IMR-90 (cell line): ENCODE data around the gene ARID4B. TPM values are rescaled to one million over a fixed set of nuclear protein-coding genes. Genes with fewer than 3 reads are reported as not detected.

Source experiments
- ATAC-seq: fragments of 200-7000 bp; cut with Tn5 transposase; 2 replicates; pipeline ENCODE4 v1.9.1; 2020; ENCODE audit warnings: low read depth, mild to moderate bottlenecking, moderate library complexity
- BruUV-seq: library from RNA; stranded (reverse); fragments of 400-500 nt; replicated peaks from 2 replicates; lab custom pipeline; 2021; lab: Mats Ljungman, UMichigan
- CTCF ChIA-PET: fragments of 300-600 bp; formaldehyde crosslinking; extraction: SDS; loops from one replicate; lab custom pipeline; 2021; ENCODE audit warnings: antibody characterized with exemption; lab: Yijun Ruan, JAX
- POLR2A ChIA-PET: fragments of 300-600 bp; sonication (Branson Sonifier 250); formaldehyde crosslinking; loops from one replicate; lab custom pipeline; 2022; ENCODE audit warnings: antibody characterized with exemption; ENCODE audit not compliant: unreplicated experiment; lab: Charles Lee
- DNase-seq: peaks from one replicate; pipeline ENCODE4 v3.0.0; 2013
- H2AFZ ChIP-seq: replicated peaks from 2 replicates; pipeline ENCODE3; 2013; ENCODE audit warnings: low read length, mild to moderate bottlenecking; ENCODE audit not compliant: poor library complexity
- H2AK5ac ChIP-seq: 2 replicates; pipeline ENCODE4 v1.6.1; 2013; ENCODE audit warnings: low read depth, low read length, inconsistent platforms
- H2AK9ac ChIP-seq: replicated peaks from 2 replicates; pipeline ENCODE3; 2013; ENCODE audit warnings: mild to moderate bottlenecking, low read depth, low read length, moderate library complexity; ENCODE audit not compliant: poor library complexity
- H2BK120ac ChIP-seq: 2 replicates; pipeline ENCODE4 v1.6.1; 2013; ENCODE audit warnings: low read depth, low read length, inconsistent platforms
- H2BK15ac ChIP-seq: 3 replicates; pipeline ENCODE4 v1.6.1; 2013; ENCODE audit warnings: low read depth, low read length, inconsistent platforms
- H2BK20ac ChIP-seq: 2 replicates; pipeline ENCODE4 v1.6.1; 2013; ENCODE audit warnings: low read depth, mild to moderate bottlenecking, inconsistent platforms, low read length, moderate library complexity
- H2BK5ac ChIP-seq: 2 replicates; pipeline ENCODE4 v1.6.1; 2013; ENCODE audit warnings: mild to moderate bottlenecking, low read depth, low read length, inconsistent platforms; ENCODE audit not compliant: poor library complexity, severe bottlenecking
- H3K14ac ChIP-seq: replicated peaks from 2 replicates; pipeline ENCODE4 v1.6.1; 2013; ENCODE audit warnings: low read depth, low read length, inconsistent platforms
- H3K18ac ChIP-seq: 2 replicates; pipeline ENCODE4 v1.6.1; 2013; ENCODE audit warnings: low read depth, low read length, control low read depth
- H3K23ac ChIP-seq: 2 replicates; pipeline ENCODE4 v1.6.1; 2013; ENCODE audit warnings: low read depth, low read length, inconsistent platforms
- H3K27ac ChIP-seq: 2 replicates; pipeline ENCODE4 v1.5.1; 2013; ENCODE audit warnings: mild to moderate bottlenecking, control low read depth, low read length; ENCODE audit not compliant: insufficient read depth
- H3K27me3 ChIP-seq: 2 replicates; pipeline ENCODE4 v1.6.1; 2013; ENCODE audit warnings: low read length; ENCODE audit not compliant: control insufficient read depth, insufficient read depth
- H3K36me3 ChIP-seq: 2 replicates; pipeline ENCODE4 v1.6.1; 2013; ENCODE audit warnings: low read length, mixed read lengths; ENCODE audit not compliant: control insufficient read depth, insufficient read depth
- H3K4ac ChIP-seq: 2 replicates; pipeline ENCODE4 v1.6.1; 2013; ENCODE audit warnings: low read depth, low read length, inconsistent platforms
- H3K4me1 ChIP-seq: 2 replicates; pipeline ENCODE4 v1.6.1; 2013; ENCODE audit warnings: low read length, mixed read lengths; ENCODE audit not compliant: control insufficient read depth, insufficient read depth
- H3K4me2 ChIP-seq: 2 replicates; pipeline ENCODE4 v1.6.1; 2013; ENCODE audit warnings: low read depth, mild to moderate bottlenecking, control low read depth, low read length, moderate library complexity
- H3K4me3 ChIP-seq: 2 replicates; pipeline ENCODE4 v1.5.1; 2013; ENCODE audit warnings: low read depth, mild to moderate bottlenecking, control low read depth, low read length, moderate library complexity; ENCODE audit not compliant: insufficient read depth
- H3K56ac ChIP-seq: 2 replicates; pipeline ENCODE4 v1.6.1; 2013; ENCODE audit warnings: low read length, inconsistent platforms; ENCODE audit not compliant: insufficient read depth; ENCODE audit errors: extremely low read depth
- H3K79me1 ChIP-seq, 2 experiments: 2 replicates each; pipeline ENCODE4 v1.6.1; 2013; ENCODE audit warnings: low read length in 2 of 2, inconsistent platforms in 1 of 2, low read depth in 1 of 2
- H3K9ac ChIP-seq: 2 replicates; pipeline ENCODE4 v1.6.1; 2013; ENCODE audit warnings: low read depth, low read length, control low read depth
- H3K9me1 ChIP-seq: 2 replicates; pipeline ENCODE4 v1.6.1; 2013; ENCODE audit warnings: low read length, inconsistent platforms; ENCODE audit not compliant: insufficient read depth
- H3K9me3 ChIP-seq: 2 replicates; pipeline ENCODE4 v1.6.1; 2013; ENCODE audit warnings: low read length; ENCODE audit not compliant: control insufficient read depth, insufficient read depth
- H4K20me1 ChIP-seq: 2 replicates; pipeline ENCODE4 v1.6.1; 2013; ENCODE audit warnings: low read length, inconsistent platforms; ENCODE audit not compliant: insufficient read depth
- H4K5ac ChIP-seq: 2 replicates; pipeline ENCODE4 v1.6.1; 2013; ENCODE audit warnings: mild to moderate bottlenecking, low read depth, low read length, control low read depth
- H4K8ac ChIP-seq, 2 experiments: 2 replicates each; pipeline ENCODE4 v1.6.1; 2013; ENCODE audit warnings: low read depth in 2 of 2, low read length in 2 of 2, control low read depth in 1 of 2, inconsistent platforms in 1 of 2
- H4K91ac ChIP-seq: 2 replicates; pipeline ENCODE4 v1.6.1; 2013; ENCODE audit warnings: low read depth, low read length, inconsistent platforms; ENCODE audit not compliant: insufficient read depth
- BHLHE40 ChIP-seq: fragments of 150-350 bp; IDR thresholded peaks from 2 replicates; pipeline ENCODE4 v1.6.1; 2016; ENCODE audit warnings: mild to moderate bottlenecking, low read depth, low read length
- CEBPB ChIP-seq: IDR thresholded peaks from 2 replicates; pipeline ENCODE4 v1.6.1; 2012; ENCODE audit warnings: low read depth, low read length, improper control_type of control experiment
- CHD1 ChIP-seq: IDR thresholded peaks from 2 replicates; pipeline ENCODE4 v1.6.1; 2012; ENCODE audit warnings: low read depth, low read length, improper control_type of control experiment
- ELK1 ChIP-seq: fragments of 150-350 bp; IDR thresholded peaks from 2 replicates; pipeline ENCODE4 v1.6.1; 2016; ENCODE audit warnings: low read depth, mild to moderate bottlenecking, low read length, moderate library complexity, borderline replicate concordance
- FOS ChIP-seq: fragments of 150-350 bp; IDR thresholded peaks from 2 replicates; pipeline ENCODE4 v1.6.1; 2016; ENCODE audit warnings: low read depth, low read length
- MAFK ChIP-seq: IDR thresholded peaks from 2 replicates; pipeline ENCODE4 v1.6.1; 2012; ENCODE audit warnings: low read depth, low read length, improper control_type of control experiment
- MAZ ChIP-seq: IDR thresholded peaks from 2 replicates; pipeline ENCODE4 v1.6.1; 2012; ENCODE audit warnings: low read depth, mild to moderate bottlenecking, low read length, improper control_type of control experiment, moderate library complexity, borderline replicate concordance
- MXI1 ChIP-seq: IDR thresholded peaks from 2 replicates; pipeline ENCODE4 v1.6.1; 2012; ENCODE audit warnings: low read depth, mild to moderate bottlenecking, low read length, moderate library complexity, borderline replicate concordance
- POLR2A ChIP-seq: IDR thresholded peaks from 2 replicates; pipeline ENCODE4 v1.6.1; 2012; ENCODE audit warnings: mild to moderate bottlenecking, low read depth, low read length
- RAD21 ChIP-seq: IDR thresholded peaks from 2 replicates; pipeline ENCODE4 v1.6.1; 2012; ENCODE audit warnings: low read length, improper control_type of control experiment
- RFX5 ChIP-seq: IDR thresholded peaks from 2 replicates; pipeline ENCODE4 v1.8.0; 2012; ENCODE audit warnings: low read depth, mild to moderate bottlenecking, low read length, moderate library complexity
- SMC3 ChIP-seq: fragments of 150-350 bp; IDR thresholded peaks from 2 replicates; pipeline ENCODE4 v1.6.1; 2016; ENCODE audit warnings: low read depth, mild to moderate bottlenecking, antibody characterized with exemption, low read length, moderate library complexity
- USF2 ChIP-seq: fragments of 150-350 bp; IDR thresholded peaks from 2 replicates; pipeline ENCODE4 v1.6.1; 2017; ENCODE audit warnings: mild to moderate bottlenecking, antibody characterized with exemption, low read length, low read depth
- WGBS, 2 experiments: methylation state at CpG; one replicate each; pipeline versions ENCODE4 v1.1.5 to v1.1.7; 2013; ENCODE audit warnings: missing lambda C conversion rate in 2 of 2; ENCODE audit not compliant: insufficient read length in 1 of 2; ENCODE audit errors: extremely low coverage in 2 of 2; 5-methylcytosine and 5-hydroxymethylcytosine counted together
- dilution Hi-C: fragments of 300-500 bp; cut with HindIII; formaldehyde crosslinking; loops from one replicate; pipeline ENCODE4 v1.14.3; 2018; ENCODE audit warnings: low sequenced_read_pairs; ENCODE audit not compliant: unreplicated experiment
- in situ Hi-C: fragments of 300-500 bp; cut with MboI; formaldehyde crosslinking; loops from 3 replicates; pipeline ENCODE4 v1.14.3; 2019; ENCODE audit warnings: low sequenced_read_pairs, inconsistent platforms, mixed read lengths
- intact Hi-C: fragments of 100-400 bp; cut with micrococcal nuclease; formaldehyde crosslinking; loops from 2 replicates; pipeline ENCODE4 v1.10.0; 2022
- polyA plus RNA-seq, 3 experiments: library from polyadenylated mRNA; depleted of rRNA; stranded (reverse); fragments of >200 nt; gene quantifications; 2 replicates each; pipeline ENCODE4 v1.2.3, GENCODE V29; 2012; ENCODE audit warnings: low replicate concordance in 1 of 3
- total RNA-seq: library from RNA; depleted of rRNA; stranded (reverse); fragments of >200 nt; gene quantifications from 2 replicates; pipeline ENCODE4 v1.2.3, GENCODE V29; 2012
- TF ChIP-seq, protein P1 (sequence below): conservative IDR thresholded peaks from 2 replicates; pipeline ENCODE4 v1.5.1; 2012; ENCODE audit warnings: mild to moderate bottlenecking, low read depth, low read length, improper control_type of control experiment

The ARID4B gene
- total and polyA plus RNA-seq, 2 of the 4 experiments (the other 2 are of a cell fraction) = 8.5 to 16.0 TPM

GRCh38 chr1:235181561-235182245 is 146.3 kb downstream of the ARID4B start:
- H3K9me3 ChIP-seq = no peaks in the 10 kb centered on the region
- BruUV-seq = no TSS peak
- CTCF ChIA-PET = interaction anchor here (1.2 kb wide), 1 partner anchor 11 kb away, joined by 3 read pairs; no protein-coding TSS in a partner anchor
- no peak for DNase-seq
- H3K23ac ChIP-seq = no peak overlapping the region
- H4K5ac ChIP-seq = no peak overlapping the region
- H3K56ac ChIP-seq = no peak overlapping the region
- no peak overlapping the region for H2AK9ac ChIP-seq
- H3K4ac ChIP-seq = no peak overlapping the region
- H3K9ac ChIP-seq = no peak overlapping the region
- no peak overlapping the region for H4K8ac ChIP-seq
- H3K36me3 ChIP-seq = peaks cover 15% of the 10 kb centered on the region
- in situ Hi-C loops (no loop called here), dilution Hi-C loops (no loop called here), intact Hi-C loops (no loop called here)
- H2BK15ac ChIP-seq = no peak overlapping the region
- no peak overlapping the region for H2BK120ac ChIP-seq
- peaks cover 11 to 13% of the 10 kb centered on the region in 2 experiments; a peak in 2 of 4 replicates for H3K79me1 ChIP-seq
- no peak overlapping the region for H4K91ac ChIP-seq
- no peak for ATAC-seq
- no peak overlapping the region for H2BK20ac ChIP-seq
- POLR2A ChIA-PET = no interaction called here
- H3K27ac ChIP-seq = no peak overlapping the region
- no peak overlapping the region for H3K18ac ChIP-seq
- no peak for TF ChIP-seq RFX5
- no peak for TF ChIP-seq CHD1
- no peak for TF ChIP-seq ELK1
- no peak for TF ChIP-seq RAD21
- no peak for TF ChIP-seq USF2
- no peak for TF ChIP-seq BHLHE40
- TF ChIP-seq SMC3 = no peak
- TF ChIP-seq MXI1 = no peak
- TF ChIP-seq CEBPB = no peak
- no peak for TF ChIP-seq POLR2A
- TF ChIP-seq, protein P1, sequence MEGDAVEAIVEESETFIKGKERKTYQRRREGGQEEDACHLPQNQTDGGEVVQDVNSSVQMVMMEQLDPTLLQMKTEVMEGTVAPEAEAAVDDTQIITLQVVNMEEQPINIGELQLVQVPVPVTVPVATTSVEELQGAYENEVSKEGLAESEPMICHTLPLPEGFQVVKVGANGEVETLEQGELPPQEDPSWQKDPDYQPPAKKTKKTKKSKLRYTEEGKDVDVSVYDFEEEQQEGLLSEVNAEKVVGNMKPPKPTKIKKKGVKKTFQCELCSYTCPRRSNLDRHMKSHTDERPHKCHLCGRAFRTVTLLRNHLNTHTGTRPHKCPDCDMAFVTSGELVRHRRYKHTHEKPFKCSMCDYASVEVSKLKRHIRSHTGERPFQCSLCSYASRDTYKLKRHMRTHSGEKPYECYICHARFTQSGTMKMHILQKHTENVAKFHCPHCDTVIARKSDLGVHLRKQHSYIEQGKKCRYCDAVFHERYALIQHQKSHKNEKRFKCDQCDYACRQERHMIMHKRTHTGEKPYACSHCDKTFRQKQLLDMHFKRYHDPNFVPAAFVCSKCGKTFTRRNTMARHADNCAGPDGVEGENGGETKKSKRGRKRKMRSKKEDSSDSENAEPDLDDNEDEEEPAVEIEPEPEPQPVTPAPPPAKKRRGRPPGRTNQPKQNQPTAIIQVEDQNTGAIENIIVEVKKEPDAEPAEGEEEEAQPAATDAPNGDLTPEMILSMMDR = no peak
- TF ChIP-seq FOS = no peak
- no peak for TF ChIP-seq MAZ
- TF ChIP-seq MAFK = no peak
- H2AFZ ChIP-seq = no peak overlapping the region
- WGBS, 2 experiments = 90% methylated on average over 2 of the region's 8 CpGs; no CpG with 5 or more reads in 1 of the 2 experiments
- no peak overlapping the region for H3K4me2 ChIP-seq
- no peak overlapping the region for H3K4me3 ChIP-seq
- H3K9me1 ChIP-seq = no peaks in the 10 kb centered on the region
- no peak overlapping the region for H2AK5ac ChIP-seq
- H3K27me3 ChIP-seq = no peaks in the 10 kb centered on the region
- H4K20me1 ChIP-seq = no peaks in the 10 kb centered on the region
- no peak overlapping the region for H3K14ac ChIP-seq
- no peaks in the 10 kb centered on the region for H3K4me1 ChIP-seq
- no peak overlapping the region for H2BK5ac ChIP-seq
